Measurements from ENCODE around the gene VNN1.

DNA sequence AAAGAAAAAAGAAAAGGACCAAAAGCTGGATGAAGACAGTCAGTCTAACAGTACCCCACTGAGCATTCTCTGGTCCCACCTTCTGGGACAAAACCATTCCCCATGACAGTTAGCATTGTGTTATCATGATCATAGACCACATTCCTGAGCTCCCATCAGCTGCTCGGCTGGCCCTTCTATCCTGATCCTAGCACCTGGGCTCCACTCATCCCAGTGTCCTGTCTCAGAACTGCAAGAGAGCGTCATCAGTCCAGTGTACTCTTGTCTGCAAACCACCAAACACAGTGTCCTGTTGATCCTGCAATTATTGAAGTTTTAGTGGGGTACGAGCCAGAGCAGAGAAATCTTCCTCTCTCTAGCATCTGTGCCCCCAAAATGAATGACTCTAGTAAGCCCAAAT lies 38.9 kb downstream of the VNN1 start:
- TF ChIP-seq CTCF (IDR thresholded peaks at IDR 0.05) (no peak), EZH2 (IDR thresholded peaks at IDR 0.05) (no peak)
